NT2/D1 (cell line): ENCODE data around the gene IRAK2.

Experiments
- DNase-seq: peaks from one replicate; pipeline ENCODE4 v3.0.0-alpha.2; 2011; ENCODE audit warnings: low read depth, low spot score
- H3K27me3 ChIP-seq: 2 replicates; pipeline ENCODE4 v1.6.0; 2011; ENCODE audit warnings: mild to moderate bottlenecking; ENCODE audit not compliant: insufficient read length, insufficient read depth
- H3K36me3 ChIP-seq: 2 replicates; pipeline ENCODE4 v1.6.1; 2011; ENCODE audit warnings: mild to moderate bottlenecking, low read length, mixed read lengths; ENCODE audit not compliant: insufficient read depth, insufficient read length
- H3K4me1 ChIP-seq: 2 replicates; pipeline ENCODE4 v1.5.1; 2011; ENCODE audit not compliant: insufficient read depth, insufficient read length
- H3K4me3 ChIP-seq: 2 replicates; pipeline ENCODE4 v1.5.1; 2011; ENCODE audit warnings: low read depth; ENCODE audit not compliant: insufficient read length
- H3K9ac ChIP-seq: 2 replicates; pipeline ENCODE4 v1.6.0; 2011; ENCODE audit warnings: low read depth; ENCODE audit not compliant: insufficient read length
- H3K9me3 ChIP-seq: 2 replicates; pipeline ENCODE4 v1.5.1; 2011; ENCODE audit warnings: mild to moderate bottlenecking, low read length; ENCODE audit not compliant: insufficient read depth
- SUZ12 ChIP-seq: IDR thresholded peaks from 2 replicates; pipeline ENCODE4 v1.6.1; 2011; ENCODE audit not compliant: insufficient read length, insufficient read depth; ENCODE audit errors: extremely low read depth
- YY1 ChIP-seq: IDR thresholded peaks from 2 replicates; pipeline ENCODE4 v1.6.1; 2011; ENCODE audit not compliant: insufficient read length, insufficient read depth
- ZNF274 ChIP-seq: IDR thresholded peaks from 2 replicates; pipeline ENCODE4 v1.6.1; 2011; ENCODE audit warnings: mild to moderate bottlenecking, low read depth, low read length

IRAK2 gene

GRCh38 chr3:10288575-10288960 lies 123.8 kb downstream of the IRAK2 start:
- Histone ChIP-seq H3K36me3 (peaks cover 55% of the 10 kb centered on the region), H3K27me3 (no peaks in the 10 kb centered on the region), H3K4me3 (no peak overlapping the region), H3K9me3 (no peaks in the 10 kb centered on the region), H3K9ac (no peak overlapping the region), H3K4me1 (peaks cover 52% of the 10 kb centered on the region)
- no peak for DNase-seq
- TF ChIP-seq YY1 (no peak), ZNF274 (no peak), SUZ12 (no peak)

GRCh38 chr3:10289077-10289476 lies 124.4 kb downstream of the IRAK2 start:
- Histone ChIP-seq H3K4me3 (no peak overlapping the region), H3K36me3 (peaks cover 50% of the 10 kb centered on the region), H3K27me3 (no peaks in the 10 kb centered on the region), H3K9me3 (no peaks in the 10 kb centered on the region), H3K4me1 (peaks cover 52% of the 10 kb centered on the region), H3K9ac (no peak overlapping the region)
- no peak for DNase-seq
- TF ChIP-seq YY1 (no peak), ZNF274 (no peak), SUZ12 (no peak)

DNA sequence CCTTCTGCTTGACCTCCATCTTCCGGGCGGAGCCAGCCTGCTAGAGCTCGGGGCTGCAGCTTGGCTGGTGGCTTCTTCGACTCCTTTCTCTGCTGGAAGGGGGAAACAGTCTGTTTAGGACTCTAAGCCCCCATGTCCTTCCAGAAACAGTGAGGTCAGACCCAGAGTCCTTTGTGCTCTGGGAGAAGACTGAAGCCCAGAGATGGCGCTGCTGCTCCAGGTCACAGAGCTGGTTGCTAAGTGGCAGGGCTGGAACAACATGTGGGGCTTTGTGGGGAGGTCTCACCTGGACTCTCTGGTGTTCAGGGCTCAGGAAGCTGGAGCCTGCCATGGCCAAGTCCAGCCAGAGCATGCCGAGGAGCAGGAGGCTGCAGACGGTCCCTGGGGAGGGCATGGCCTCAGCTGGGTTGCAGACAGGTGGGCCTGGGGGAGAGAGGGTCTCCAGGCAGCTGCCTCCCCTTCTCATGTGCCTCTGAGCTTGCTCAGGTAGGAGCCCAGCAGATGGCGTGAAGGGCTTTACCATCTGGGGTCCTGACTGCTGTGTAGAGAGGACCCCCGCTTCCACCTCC lies 125.2 kb downstream of the IRAK2 start:
- H3K36me3 ChIP-seq: peaks cover 55% of the 10 kb centered on the region
- no peak for TF ChIP-seq ZNF274
- TF ChIP-seq YY1: no peak
- no peak for TF ChIP-seq SUZ12
- peaks cover 46% of the 10 kb centered on the region for H3K4me1 ChIP-seq
- no peaks in the 10 kb centered on the region for H3K27me3 ChIP-seq
- peak overlapping the region; percentile 34 for H3K9ac ChIP-seq
- H3K4me3 ChIP-seq: no peak overlapping the region
- no peaks in the 10 kb centered on the region for H3K9me3 ChIP-seq
- DNase-seq: no peak

GRCh38 chr3:10290481-10291176 lies 125.9 kb downstream of the IRAK2 start:
- Histone ChIP-seq H3K36me3 (peaks cover 62% of the 10 kb centered on the region), H3K27me3 (no peaks in the 10 kb centered on the region), H3K9ac (no peak overlapping the region), H3K4me1 (peaks cover 44% of the 10 kb centered on the region), H3K4me3 (no peak overlapping the region), H3K9me3 (no peaks in the 10 kb centered on the region)
- TF ChIP-seq ZNF274 (no peak), YY1 (no peak), SUZ12 (no peak)
- DNase-seq: no peak

DNA sequence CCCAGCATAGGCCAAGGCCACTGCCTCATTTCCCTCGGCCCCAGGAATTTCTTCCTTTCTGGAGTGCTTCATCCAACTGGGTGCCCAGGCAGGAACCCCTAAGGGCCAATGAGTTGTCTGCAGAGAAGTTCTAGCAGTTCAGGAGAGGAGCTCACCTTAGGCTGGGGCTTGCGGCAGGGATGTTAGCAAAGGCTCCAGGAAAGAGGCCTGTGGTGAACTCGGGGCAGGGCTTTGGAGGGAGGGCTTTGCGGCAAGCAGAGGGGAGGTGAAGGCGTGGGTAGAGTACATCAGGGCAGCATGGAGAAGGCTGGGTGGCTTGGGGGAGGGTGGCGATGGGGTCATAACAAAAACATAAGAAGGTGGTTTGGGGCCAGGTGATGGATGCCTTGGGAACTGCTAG lies 126.9 kb downstream of the IRAK2 start:
- TF ChIP-seq YY1 (no peak), ZNF274 (no peak), SUZ12 (no peak)
- Histone ChIP-seq H3K36me3 (peaks cover 56% of the 10 kb centered on the region), H3K4me3 (no peak overlapping the region), H3K4me1 (peaks cover 37% of the 10 kb centered on the region), H3K27me3 (no peaks in the 10 kb centered on the region), H3K9me3 (no peaks in the 10 kb centered on the region), H3K9ac (no peak overlapping the region)
- DNase-seq: no peak

- Histone ChIP-seq H3K4me1 (peaks cover 31% of the 10 kb centered on the region), H3K4me3 (no peak within 1 kb of the TSS)
Measured at GRCh38 chr3:10292505-10293419, 128.0 kb downstream of the IRAK2 start, which contains the start of gene GHRL. Gene GHRL, minus strand, starts transcription at chr3:10292947. Its CDS starts 2,767 bp downstream, at chr3:10290180.

More at GRCh38 chr3:10292505-10293419, 128.0 kb downstream of the IRAK2 start, which contains the start of gene GHRL:
- Histone ChIP-seq H3K36me3 (peaks cover 53% of the 10 kb centered on the region), H3K9me3 (no peaks in the 10 kb centered on the region), H3K9ac (no peak within 1 kb of the TSS), H3K27me3 (no peaks in the 10 kb centered on the region)
- no peak for TF ChIP-seq YY1
- no peak for TF ChIP-seq SUZ12
- no peak for TF ChIP-seq ZNF274
- DNase-seq: no peak
